HepG2 (cell line): ENCODE measurements around the gene FRMD3. TPM values are rescaled to one million over a fixed set of nuclear protein-coding genes. Genes with fewer than 3 reads are reported as not detected.

Experiments used
- ATAC-seq: fragments of 200-7000 bp; cut with Tn5 transposase; 3 replicates; pipeline ENCODE4 v1.9.1; 2020; ENCODE audit warnings: mild to moderate bottlenecking, moderate library complexity
- BruUV-seq: library from RNA; stranded (reverse); fragments of 400-500 nt; replicated peaks from 2 replicates; lab custom pipeline; 2021; lab: Mats Ljungman, UMichigan
- CTCF ChIA-PET: fragments of 300-600 bp; formaldehyde crosslinking; extraction: SDS; loops from one replicate; lab custom pipeline; 2021; ENCODE audit warnings: low total read pairs, inconsistent platforms, low intra/inter-chr PET ratio; lab: Yijun Ruan, JAX
- POLR2A ChIA-PET: fragments of 350-600 bp; sonication (Branson Sonifier 250); formaldehyde crosslinking; loops from one replicate; lab custom pipeline; 2020; ENCODE audit warnings: antibody characterized with exemption, inconsistent platforms; lab: Yijun Ruan, JAX
- DNase-seq: peaks from one replicate; pipeline ENCODE4 v3.0.0-alpha.2; 2015; ENCODE audit warnings: low spot score
- FAIRE-seq: peaks from 3 replicates; lab custom pipeline; 2011; peaks lifted over from hg19 to GRCh38; lab: Jason Lieb, UNC
- H2AFZ ChIP-seq: one replicate; pipeline ENCODE4 v1.6.1; 2011; ENCODE audit warnings: low read length, inconsistent platforms
- H3K27ac ChIP-seq: fragments of 300-600 bp; 3 replicates; pipeline ENCODE4 v1.8.0; 2011; ENCODE audit warnings: mixed run types, mild to moderate bottlenecking, mixed read lengths, low read length, inconsistent platforms; ENCODE audit not compliant: insufficient read depth; ENCODE audit errors: extremely low read length
- H3K27me3 ChIP-seq, 2 experiments: fragments of 200-600 bp in 1 of 2; 2 replicates in 1 of 2; 3 replicates in 1 of 2; pipeline versions ENCODE4 v1.6.0 to v1.8.0; 2011; ENCODE audit warnings: low read length in 2 of 2, mild to moderate bottlenecking in 2 of 2, moderate library complexity in 2 of 2, inconsistent platforms in 1 of 2; ENCODE audit not compliant: insufficient read depth in 2 of 2, control insufficient read depth in 1 of 2
- H3K36me3 ChIP-seq, 2 experiments: fragments of 200-600 bp in 1 of 2; replicated peaks in 1 of 2; 2 replicates in 1 of 2; 3 replicates in 1 of 2; pipeline versions ENCODE4 v1.5.1 to v1.8.0; 2011; ENCODE audit warnings: low read length in 2 of 2, inconsistent platforms in 1 of 2; ENCODE audit not compliant: insufficient read depth in 2 of 2, control insufficient read depth in 1 of 2
- H3K4me1 ChIP-seq: 2 replicates; pipeline ENCODE4 v1.5.1; 2012; ENCODE audit warnings: low read length, inconsistent platforms; ENCODE audit not compliant: insufficient read depth
- H3K4me2 ChIP-seq: 2 replicates; pipeline ENCODE4 v1.6.0; 2011; ENCODE audit warnings: low read depth, low read length, inconsistent platforms
- H3K4me3 ChIP-seq, 3 experiments: fragments of 200-600 bp in 1 of 3; sonication (generic), shearing (Covaris generic) in 1 of 3; replicated peaks in 1 of 3; 2 replicates each; pipeline ENCODE4 v1.5.1; 2011 to 2016; ENCODE audit warnings: low read length in 3 of 3, inconsistent platforms in 2 of 3, low read depth in 2 of 3, mild to moderate bottlenecking in 2 of 3, control low read depth in 1 of 3, mixed read lengths in 1 of 3; ENCODE audit not compliant: insufficient read depth in 1 of 3
- H3K79me2 ChIP-seq: one replicate; pipeline ENCODE4 v1.6.1; 2011; ENCODE audit warnings: low read length, inconsistent platforms; ENCODE audit not compliant: insufficient read depth
- H3K9ac ChIP-seq: 2 replicates; pipeline ENCODE4 v1.6.0; 2011; ENCODE audit warnings: mild to moderate bottlenecking, low read depth, low read length, inconsistent platforms; ENCODE audit not compliant: insufficient read depth
- H3K9me3 ChIP-seq: 2 replicates; pipeline ENCODE4 v1.5.1; 2012; ENCODE audit warnings: mild to moderate bottlenecking, low read length
- H4K20me1 ChIP-seq: 2 replicates; pipeline ENCODE4 v1.6.0; 2011; ENCODE audit warnings: inconsistent platforms, mild to moderate bottlenecking, low read length, moderate library complexity; ENCODE audit not compliant: insufficient read depth
- GATAD1 ChIP-seq: IDR thresholded peaks from 2 replicates; pipeline ENCODE4 v1.6.1; 2016; ENCODE audit warnings: missing genetic modification reagents, missing compliant biosample characterization
- HNF4A ChIP-seq: sonication (generic); formaldehyde crosslinking; IDR thresholded peaks from 2 replicates; pipeline ENCODE4 v1.4.0; 2020; ENCODE audit warnings: missing genetic modification reagents
- HNF4G ChIP-seq, 2 experiments: sonication (generic) in 1 of 2; formaldehyde crosslinking in 1 of 2; IDR thresholded peaks; 2 replicates each; pipeline versions ENCODE4 v1.4.0 to v1.6.1; 2011 to 2020; ENCODE audit warnings: borderline replicate concordance in 2 of 2, low read depth in 2 of 2, mild to moderate bottlenecking in 2 of 2, low read length in 1 of 2, missing genetic modification reagents in 1 of 2, moderate library complexity in 1 of 2
- MAFK ChIP-seq, 2 experiments: IDR thresholded peaks in 1 of 2; conservative IDR thresholded peaks in 1 of 2; 2 replicates each; pipeline ENCODE4 v1.6.1; 2011; ENCODE audit warnings: improper control_type of control experiment in 2 of 2, low read length in 2 of 2
- MTA3 ChIP-seq: sonication (generic); formaldehyde crosslinking; IDR thresholded peaks from 2 replicates; pipeline ENCODE4 v1.4.0; 2020; ENCODE audit warnings: missing genetic modification reagents
- PAF1 ChIP-seq: IDR thresholded peaks from 2 replicates; pipeline ENCODE4 v1.6.1; 2016; ENCODE audit warnings: missing genetic modification reagents, missing compliant biosample characterization
- ZNF674 ChIP-seq: sonication (generic); formaldehyde crosslinking; IDR thresholded peaks from 2 replicates; pipeline ENCODE4 v1.5.0; 2020; ENCODE audit warnings: low read depth, mild to moderate bottlenecking, missing genetic modification reagents
- ZSCAN9 ChIP-seq: IDR thresholded peaks from 2 replicates; pipeline ENCODE4 v1.6.1; 2016; ENCODE audit warnings: borderline replicate concordance
- WGBS: methylation state at CpG from one replicate; pipeline ENCODE4 v1.1.6; 2017; ENCODE audit warnings: low lambda C conversion rate; 5-methylcytosine and 5-hydroxymethylcytosine counted together
- in situ Hi-C: cut with HindIII; loops from 2 replicates; pipeline ENCODE4 v1.10.0; 2017; ENCODE audit warnings: low pct_unique_long_range_greater_than_20kb; ENCODE audit not compliant: extremely low pct_ligation_motif_present
- intact Hi-C: fragments of 100-400 bp; cut with micrococcal nuclease; formaldehyde crosslinking; loops from one replicate; pipeline ENCODE4 v1.10.0; 2022; ENCODE audit not compliant: unreplicated experiment
- polyA plus RNA-seq, 8 experiments: library from polyadenylated mRNA; depleted of rRNA in 3 of 8; stranded (reverse) in 7 of 8; unstranded in 1 of 8; fragments of >200 nt; fragmentation: Illumina TruSeq in 4 of 8; extraction: Trizol in 4 of 8; gene quantifications; 2 replicates each; pipeline versions ENCODE4 v1.2.1 to v1.2.3, GENCODE V29; 2011 to 2016; ENCODE audit warnings: low read depth in 4 of 8, missing spikeins in 1 of 8, mixed read lengths in 1 of 8; ENCODE audit not compliant: insufficient read depth in 1 of 8
- total RNA-seq, 5 experiments: library from RNA; depleted of rRNA; stranded (reverse); fragments of >200 nt; fragmentation: Illumina TruSeq; extraction: Trizol; gene quantifications; 2 replicates each; pipeline ENCODE4 v1.2.3, GENCODE V29; 2016; ENCODE audit warnings: low read depth in 1 of 5
- TF ChIP-seq, protein P1 (sequence below): IDR thresholded peaks from 2 replicates; pipeline ENCODE4 v1.6.1; 2016

FRMD3 gene
- total and polyA plus RNA-seq, 2 of the 13 experiments (the other 11 are each of a cell fraction or from before 2014, with no cell fraction given) = 3.2 to 7.7 TPM

DNA sequence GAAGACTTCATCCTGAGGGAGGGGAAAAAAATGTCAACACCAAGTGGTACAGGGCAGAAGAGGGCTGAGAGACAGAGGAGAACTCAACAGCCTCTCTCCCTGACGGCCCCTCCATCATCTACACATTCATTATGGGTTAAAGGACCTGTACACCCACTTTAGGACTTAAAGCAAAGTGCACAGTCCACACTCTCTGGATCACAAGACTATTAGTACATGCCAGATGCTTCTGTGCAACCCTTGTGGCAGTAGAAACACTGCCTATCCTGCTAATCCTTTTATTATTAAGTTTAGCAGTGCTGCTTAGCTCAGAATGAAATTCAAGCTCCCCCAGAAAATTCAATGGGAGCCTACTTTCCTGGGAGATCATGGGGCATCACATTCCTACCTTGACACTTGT, 1.9 kb downstream of the FRMD3 start:
- peak; percentile 71 for FAIRE-seq
- H3K4me1 ChIP-seq = peaks cover 32% of the 10 kb centered on the region
- H3K79me2 ChIP-seq = peaks cover 32% of the 10 kb centered on the region
- WGBS = 50% methylated on average over 1 of the region's 1 CpG
- no peaks in the 10 kb centered on the region for H4K20me1 ChIP-seq
- no peaks in the 10 kb centered on the region; a peak in 1 of 5 replicates for H3K27me3 ChIP-seq
- H2AFZ ChIP-seq = no peak overlapping the region
- H3K4me2 ChIP-seq = peak overlapping the region; percentile 93
- POLR2A ChIA-PET = no interaction called here
- no peak overlapping the region for H3K27ac ChIP-seq
- H3K9ac ChIP-seq = no peak overlapping the region
- no peaks in the 10 kb centered on the region for H3K9me3 ChIP-seq
- intact Hi-C loops = loop anchor here (5.0 kb wide), 2 partner anchors 114 to 149 kb away; no protein-coding TSS in a partner anchor
- no TSS peak for BruUV-seq
- CTCF ChIA-PET = no interaction called here
- H3K4me3 ChIP-seq = peak overlapping the region in 1 of 3 experiments; percentile 72; a peak in 2 of 6 replicates
- in situ Hi-C loops = loop anchor here (5.0 kb wide), 2 partner anchors 199 to 319 kb away; no protein-coding TSS in a partner anchor
- TF ChIP-seq ZNF674 (no peak), HNF4G (IDR thresholded peaks at IDR 0.05; ENCODE audit: borderline replicate concordance, low read depth, low read length) (peak; percentile 36; the same call in 1 of the 2 replicates), HNF4G (CRISPR knock-in tag; IDR thresholded peaks at IDR 0.05; ENCODE audit: borderline replicate concordance, low read depth) (no peak), ZSCAN9 (CRISPR knock-in tag) (no peak), GATAD1 (CRISPR knock-in tag) (no peak), MTA3 (no peak), MAFK (conservative IDR thresholded peaks at IDR 0.05 in 1 of 2, IDR thresholded peaks at IDR 0.05 in 1 of 2; ENCODE audit: low read length in 2 of 2) (no peak), PAF1 (no peak), HNF4A (peak; percentile 69)
- TF ChIP-seq, protein P1, sequence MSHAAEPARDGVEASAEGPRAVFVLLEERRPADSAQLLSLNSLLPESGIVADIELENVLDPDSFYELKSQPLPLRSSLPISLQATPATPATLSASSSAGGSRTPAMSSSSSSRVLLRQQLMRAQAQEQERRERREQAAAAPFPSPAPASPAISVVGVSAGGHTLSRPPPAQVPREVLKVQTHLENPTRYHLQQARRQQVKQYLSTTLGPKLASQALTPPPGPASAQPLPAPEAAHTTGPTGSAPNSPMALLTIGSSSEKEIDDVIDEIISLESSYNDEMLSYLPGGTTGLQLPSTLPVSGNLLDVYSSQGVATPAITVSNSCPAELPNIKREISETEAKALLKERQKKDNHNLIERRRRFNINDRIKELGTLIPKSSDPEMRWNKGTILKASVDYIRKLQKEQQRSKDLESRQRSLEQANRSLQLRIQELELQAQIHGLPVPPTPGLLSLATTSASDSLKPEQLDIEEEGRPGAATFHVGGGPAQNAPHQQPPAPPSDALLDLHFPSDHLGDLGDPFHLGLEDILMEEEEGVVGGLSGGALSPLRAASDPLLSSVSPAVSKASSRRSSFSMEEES = 0 out of 2 replicates have a peak, but pooled peaks have one; percentile 19
- TF ChIP-seq, all 625 proteins: peak for 3
- no peak for DNase-seq
- no peaks in the 10 kb centered on the region for H3K36me3 ChIP-seq
- ATAC-seq = no peak
